Transverse colon (tissue), 4 donors: ENCODE measurements around the gene MC1R. TPM values are rescaled to one million over a fixed set of nuclear protein-coding genes. Genes with fewer than 3 reads are reported as not detected.

Experiments
- DNase-seq: peaks from one replicate; pipeline ENCODE4 v3.0.0-alpha.2; 2019
- H3K27ac ChIP-seq, 4 donors: fragments of 200-600 bp; sonication (generic); 2 replicates each; pipeline ENCODE4 v1.5.1; 2016 to 2018; ENCODE audit warnings: inconsistent platforms in 4 of 4
- H3K27me3 ChIP-seq: fragments of 200-600 bp; sonication (generic); 2 replicates; pipeline ENCODE4 v1.5.1; 2017; ENCODE audit warnings: inconsistent platforms
- H3K36me3 ChIP-seq, 4 donors: fragments of 200-600 bp; sonication (generic); 2 replicates each; pipeline ENCODE4 v1.5.1; 2017 to 2019; ENCODE audit warnings: inconsistent platforms in 4 of 4
- H3K4me1 ChIP-seq, 4 donors: fragments of 200-600 bp; sonication (generic); 2 replicates each; pipeline ENCODE4 v1.5.1; 2017 to 2020; ENCODE audit warnings: inconsistent platforms in 4 of 4
- H3K4me3 ChIP-seq, 4 donors: fragments of 200-600 bp; sonication (generic); 1 replicate in 1 of 4; 2 replicates in 3 of 4; pipeline versions ENCODE4 v1.5.1 to v1.6.1; 2017 to 2019; ENCODE audit warnings: inconsistent platforms in 4 of 4
- H3K9me3 ChIP-seq, 2 donors: fragments of 200-600 bp; sonication (generic); 2 replicates each; pipeline ENCODE4 v1.5.1; 2017 to 2019; ENCODE audit warnings: inconsistent platforms in 2 of 2
- CTCF ChIP-seq, 5 experiments: fragments of 200-600 bp in 3 of 5; fragments of 450-650 bp in 2 of 5; sonication (generic) in 3 of 5; IDR thresholded peaks; 1 replicate in 2 of 5; 2 replicates in 3 of 5; pipeline ENCODE4 v1.5.1; 2016 to 2017; ENCODE audit warnings: antibody characterized with exemption in 5 of 5, inconsistent platforms in 3 of 5, mild to moderate bottlenecking in 2 of 5, moderate library complexity in 1 of 5
- EP300 ChIP-seq: sonication (generic); formaldehyde crosslinking; IDR thresholded peaks from one replicate; pipeline ENCODE4 v1.6.1; 2017; ENCODE audit warnings: antibody characterized with exemption, low read depth
- POLR2A ChIP-seq: fragments of 450-650 bp; IDR thresholded peaks from one replicate; pipeline ENCODE4 v1.6.1; 2016; ENCODE audit warnings: antibody characterized with exemption, mild to moderate bottlenecking, moderate library complexity
- POLR2AphosphoS5 ChIP-seq, 3 donors: sonication (generic); formaldehyde crosslinking; IDR thresholded peaks; one replicate each; pipeline ENCODE4 v1.6.1; 2016; ENCODE audit warnings: antibody characterized with exemption in 3 of 3
- WGBS, 2 donors: methylation state at CpG; one replicate each; pipeline ENCODE4 v1.1.5; 2018; ENCODE audit warnings: low coverage in 1 of 2; 5-methylcytosine and 5-hydroxymethylcytosine counted together
- in situ Hi-C, 4 donors: fragments of 200-750 bp; cut with MboI; loops; one replicate each; pipeline versions ENCODE4 v1.15.0 to v1.15.1; 2017; ENCODE audit warnings: low sequenced_read_pairs in 3 of 4, low pct_ligation_motif_present in 1 of 4, low pct_unique_long_range_greater_than_20kb in 1 of 4
- intact Hi-C: fragments of 100-400 bp; cut with DNase I; formaldehyde crosslinking; loops from one replicate; pipeline ENCODE4 v1.15.1; 2023; ENCODE audit warnings: low total_unique reads
- total RNA-seq, 4 donors: library from RNA; depleted of rRNA; stranded (reverse); fragments of >200 nt; gene quantifications; one replicate each; pipeline ENCODE4 v1.1.0, GENCODE V29; 2016

Gene MC1R
- total RNA-seq, 4 donors from 2014 or later = 2.9 to 7.2 (median 6.7) TPM

- Histone ChIP-seq H3K36me3 (peaks cover 0 to 5% (median 2%) of the 10 kb centered on the region in 4 donors), H3K9me3 (no peaks in the 10 kb centered on the region), H3K27me3 (no peaks in the 10 kb centered on the region), H3K27ac (peak overlapping the region in 1 of 4 donors; percentile 25), H3K4me3 (peak overlapping the region in 1 of 4 donors; percentile 20), H3K4me1 (peaks cover 0 to under 1% (median 0%) of the 10 kb centered on the region in 4 donors)
- TF ChIP-seq CTCF (IDR thresholded peaks at IDR 0.05) (no peak), POLR2A (no peak), POLR2AphosphoS5 (IDR thresholded peaks at IDR 0.05) (no peak), EP300 (no peak)
- intact Hi-C loops (no loop called here), in situ Hi-C loops (no loop called here)
- DNase-seq = no peak
- WGBS, 2 donors = 86% methylated on average over 21 of the region's 23 CpGs; no CpG with 5 or more reads in 1 of the 2 donors
These were observed 38.6 kb downstream of the MC1R start for GRCh38 chr16:89957216-89957785.

- DNase-seq = no peak
- intact Hi-C loops (no loop called here), in situ Hi-C loops (no loop called here)
- Histone ChIP-seq H3K36me3 (peaks cover 0 to 5% (median 2%) of the 10 kb centered on the region in 4 donors), H3K9me3 (no peaks in the 10 kb centered on the region), H3K4me1 (no peaks in the 10 kb centered on the region), H3K27ac (no peak overlapping the region), H3K27me3 (no peaks in the 10 kb centered on the region), H3K4me3 (no peak overlapping the region)
- TF ChIP-seq EP300 (no peak), CTCF (IDR thresholded peaks at IDR 0.05) (no peak), POLR2A (no peak), POLR2AphosphoS5 (IDR thresholded peaks at IDR 0.05) (no peak)
- 93% methylated on average over 7 of the region's 7 CpGs; no CpG with 5 or more reads in 1 of the 2 donors for WGBS, 2 donors
These were observed 39.4 kb downstream of the MC1R start for GRCh38 chr16:89958068-89958467.

GRCh38 chr16:89958596-89958995 lies 39.9 kb downstream of the MC1R start:
- H3K27ac ChIP-seq = no peak overlapping the region
- WGBS, 2 donors = 66 to 96% methylated on average over 6 to 10 of the region's 10 CpGs
- H3K27me3 ChIP-seq = no peaks in the 10 kb centered on the region
- in situ Hi-C loops (no loop called here), intact Hi-C loops (no loop called here)
- peaks cover 0 to 5% (median 2%) of the 10 kb centered on the region in 4 donors for H3K36me3 ChIP-seq
- H3K9me3 ChIP-seq = no peaks in the 10 kb centered on the region
- TF ChIP-seq POLR2AphosphoS5 (IDR thresholded peaks at IDR 0.05) = no peak
- TF ChIP-seq EP300 = no peak
- TF ChIP-seq CTCF (IDR thresholded peaks at IDR 0.05) = no peak
- no peak for TF ChIP-seq POLR2A
- no peaks in the 10 kb centered on the region for H3K4me1 ChIP-seq
- DNase-seq = no peak
- H3K4me3 ChIP-seq = no peak overlapping the region

GRCh38 chr16:89960966-89961365 lies 42.3 kb downstream of the MC1R start:
- Histone ChIP-seq H3K36me3 (peaks cover 0 to 5% (median 2%) of the 10 kb centered on the region in 4 donors), H3K4me1 (no peaks in the 10 kb centered on the region), H3K9me3 (no peaks in the 10 kb centered on the region), H3K27me3 (no peaks in the 10 kb centered on the region), H3K27ac (no peak overlapping the region), H3K4me3 (no peak overlapping the region)
- in situ Hi-C loops (no loop called here), intact Hi-C loops (no loop called here)
- DNase-seq = no peak
- 87 to 93% methylated on average over 3 to 13 of the region's 13 CpGs for WGBS, 2 donors
- no peak for TF ChIP-seq EP300
- no peak for TF ChIP-seq POLR2A
- no peak for TF ChIP-seq POLR2AphosphoS5 (IDR thresholded peaks at IDR 0.05)
- TF ChIP-seq CTCF (IDR thresholded peaks at IDR 0.05) = no peak
